Effector CD4-positive, alpha-beta T cell (primary cell): ENCODE results near the gene NYAP2. TPM values are rescaled to one million over a fixed set of nuclear protein-coding genes. Genes with fewer than 3 reads are reported as not detected.

ENCODE experiments used
- DNase-seq: peaks from one replicate; pipeline ENCODE4 v3.0.0-alpha.2; 2020
- total RNA-seq: gene quantifications from one replicate; lab custom pipeline; 2026; lab: John Stamatoyannopoulos, UW

The NYAP2 gene
- total RNA-seq, result not detected

DNA sequence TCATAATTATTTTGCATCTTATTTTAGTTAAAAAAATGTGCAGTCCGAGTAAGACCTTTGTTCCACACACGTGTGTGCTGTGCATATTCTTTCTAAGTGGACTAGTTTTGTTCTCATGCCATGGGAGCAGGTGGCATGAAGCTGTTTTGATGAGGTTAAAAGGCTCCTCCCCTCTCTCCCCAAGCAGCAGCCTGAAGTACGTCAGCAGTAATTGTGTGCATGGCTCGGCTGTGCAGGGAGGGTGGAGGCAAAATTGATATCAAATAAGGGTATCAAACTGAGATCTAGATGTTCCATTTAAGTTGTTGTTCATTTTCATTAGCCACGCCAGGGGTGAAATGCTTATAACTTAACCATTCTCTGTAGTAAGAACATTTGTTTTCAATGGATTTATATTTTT lies at the start of gene NYAP2:
NYAP2 (plus strand) TSS at position 207 of the 400 bp plus-strand sequence. CDS start 9,171 bp downstream, outside the sequence.
- DNase-seq, result no peak

DNA sequence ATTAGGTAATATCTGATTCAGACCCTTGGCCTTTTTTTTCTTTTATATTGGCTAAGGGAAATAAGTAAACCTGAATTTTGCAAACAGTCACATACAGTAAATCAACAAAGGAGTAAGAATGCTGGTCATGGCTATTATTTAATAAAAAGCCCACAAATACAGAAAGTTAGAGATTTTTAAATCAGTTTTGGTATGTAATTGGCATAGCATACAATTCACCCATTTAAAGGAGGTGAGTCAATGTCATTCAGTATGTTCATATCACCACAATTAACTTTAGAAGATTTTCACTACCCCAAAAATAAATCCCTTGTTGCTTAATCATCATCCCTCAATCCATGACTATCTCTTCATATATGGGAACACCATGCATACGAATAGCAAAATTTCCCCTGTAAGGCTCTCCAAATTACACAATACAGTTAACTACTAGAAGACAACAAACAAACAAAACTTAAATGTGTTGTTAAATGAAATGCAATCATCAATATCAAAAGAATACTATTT lies 45.9 kb upstream of the NYAP2 start:
- DNase-seq, result no peak

- no peak for DNase-seq
Observed at GRCh38 chr2:225354281-225354774, 45.2 kb upstream of the NYAP2 start.

GRCh38 chr2:225355788-225356187 lies 43.7 kb upstream of the NYAP2 start:
- no peak for DNase-seq

GRCh38 chr2:225366731-225367130 lies 32.8 kb upstream of the NYAP2 start:
- no peak for DNase-seq

- DNase-seq, result no peak
Observed at GRCh38 chr2:225367482-225367881, 32.0 kb upstream of the NYAP2 start.

DNA sequence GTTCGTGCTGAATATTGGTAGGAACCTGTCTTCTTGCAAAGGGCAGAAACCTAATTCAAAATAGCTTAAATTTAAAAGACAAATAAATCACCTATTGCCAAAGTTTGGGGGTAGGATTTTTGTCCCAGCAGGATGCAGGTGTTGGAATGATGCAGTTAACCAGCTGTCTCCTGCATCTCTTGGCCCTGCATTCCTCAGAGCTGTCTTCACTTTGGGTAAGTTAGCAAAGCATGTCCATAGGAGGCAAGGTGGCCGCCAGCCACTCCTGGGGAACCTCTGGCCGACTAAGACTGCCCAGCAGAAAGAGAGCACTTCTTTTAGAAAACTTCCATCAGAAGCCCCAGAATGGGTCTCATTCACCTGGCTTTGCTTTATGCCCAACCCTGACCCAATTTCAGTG lies 20.5 kb upstream of the NYAP2 start:
- DNase-seq, result no peak

GRCh38 chr2:225379856-225380255 lies 19.7 kb upstream of the NYAP2 start:
- DNase-seq, result no peak

GRCh38 chr2:225381609-225382008 lies 17.9 kb upstream of the NYAP2 start:
- DNase-seq, result no peak

DNA sequence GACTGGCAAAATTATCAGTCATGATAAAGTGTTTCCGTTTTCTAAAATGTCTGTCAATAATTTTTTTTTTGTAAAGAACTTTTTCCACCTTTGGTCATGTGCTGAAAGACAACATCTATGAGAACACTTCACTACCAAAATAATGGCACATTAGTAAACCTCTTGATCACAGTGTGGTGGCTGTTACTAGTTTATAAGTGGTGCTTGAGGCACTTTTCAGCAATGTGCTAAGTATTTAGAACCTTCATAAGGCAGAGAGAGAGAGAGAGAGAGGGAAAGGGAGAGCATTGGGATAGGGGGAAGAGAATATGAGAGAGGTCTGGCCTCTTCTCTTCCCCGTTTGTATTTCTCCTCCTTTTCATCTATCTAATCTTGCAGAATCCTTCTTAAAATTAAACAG lies 1.1 kb upstream of the NYAP2 start:
- no peak for DNase-seq

DNA sequence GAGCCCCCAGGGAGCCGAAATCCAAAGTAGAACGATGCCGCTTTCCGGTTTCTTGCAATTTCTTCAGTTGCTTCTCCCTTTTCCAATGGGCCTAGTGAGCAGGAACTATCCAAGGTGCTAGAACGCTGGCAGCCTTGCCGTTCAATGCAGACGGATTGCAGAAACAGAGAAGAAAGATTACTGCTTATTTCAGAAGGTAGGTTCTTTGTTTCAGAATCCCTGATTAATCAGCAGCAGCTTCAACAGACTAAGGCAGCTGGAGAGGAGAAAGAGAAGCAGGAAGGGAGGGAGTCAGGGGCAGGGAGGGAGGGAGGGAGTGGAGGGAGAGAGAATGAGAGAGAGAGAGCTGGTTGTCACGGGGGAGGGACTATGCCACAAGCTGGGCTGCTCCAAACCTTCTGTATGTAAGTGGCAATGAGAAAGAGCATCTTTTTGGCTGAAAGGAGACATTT lies 576 bp downstream of the NYAP2 start:
- DNase-seq, result no peak

DNA sequence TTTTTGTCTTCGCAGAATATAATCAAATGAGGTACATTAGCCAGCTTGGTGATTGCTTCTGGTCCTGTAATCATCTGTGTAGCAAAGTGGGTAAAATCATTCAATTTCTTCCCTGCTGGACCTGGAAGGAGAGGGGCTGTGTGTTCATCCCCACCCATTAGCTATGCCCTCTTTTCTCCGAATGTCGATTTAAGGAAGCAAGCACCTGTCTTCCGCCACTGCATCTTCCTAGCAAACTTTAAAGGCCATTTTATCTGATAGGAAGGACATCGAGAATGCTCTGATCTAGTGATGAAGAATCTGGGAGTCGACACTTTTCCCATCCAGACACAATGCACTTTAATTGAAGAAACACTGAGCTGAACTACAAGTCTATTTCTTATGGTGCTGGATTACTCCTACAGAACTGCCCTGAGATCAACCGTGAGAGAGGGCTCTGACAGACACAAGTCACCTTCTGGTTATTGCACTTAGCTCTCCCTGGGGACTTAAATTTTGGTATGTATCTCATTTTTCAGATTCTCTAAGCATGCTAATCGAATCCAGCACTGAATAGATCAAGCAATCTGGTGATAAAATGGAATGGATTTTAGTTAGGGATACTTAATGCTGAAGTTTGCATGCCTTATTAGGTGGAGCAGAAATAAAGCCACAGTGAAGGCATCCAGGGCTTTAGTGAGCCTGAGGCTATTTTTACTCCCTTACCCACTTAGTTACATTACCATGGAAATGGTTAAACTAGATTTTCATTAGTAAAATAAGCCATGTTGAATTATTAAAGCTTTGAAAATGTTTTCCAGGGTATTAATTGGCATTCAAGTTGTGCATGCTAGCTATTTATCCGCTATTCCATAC lies 1.3 kb downstream of the NYAP2 start:
- no peak for DNase-seq

GRCh38 chr2:225402210-225402776 lies 2.8 kb downstream of the NYAP2 start:
- DNase-seq, result no peak

GRCh38 chr2:225411452-225411851 lies 11.9 kb downstream of the NYAP2 start:
- DNase-seq, result no peak

DNA sequence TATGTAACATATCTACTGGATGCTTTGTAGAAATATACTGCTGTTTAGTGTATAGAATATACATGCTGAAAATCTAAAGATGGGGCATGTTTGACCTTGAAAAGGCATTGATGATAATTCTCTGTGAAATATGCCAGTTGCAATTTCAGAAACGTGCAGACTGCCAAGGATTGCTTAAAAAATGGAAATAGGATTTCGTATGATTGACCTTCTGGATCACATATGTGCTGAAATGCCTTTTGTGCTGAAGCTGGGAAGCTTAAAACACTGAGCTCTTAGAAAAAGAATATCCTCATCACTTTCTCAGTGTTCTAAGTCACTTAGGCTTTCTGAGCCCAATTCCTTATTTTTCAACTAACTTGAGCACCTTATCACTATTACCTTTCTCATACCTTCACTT lies 14.3 kb downstream of the NYAP2 start:
- no peak for DNase-seq

DNA sequence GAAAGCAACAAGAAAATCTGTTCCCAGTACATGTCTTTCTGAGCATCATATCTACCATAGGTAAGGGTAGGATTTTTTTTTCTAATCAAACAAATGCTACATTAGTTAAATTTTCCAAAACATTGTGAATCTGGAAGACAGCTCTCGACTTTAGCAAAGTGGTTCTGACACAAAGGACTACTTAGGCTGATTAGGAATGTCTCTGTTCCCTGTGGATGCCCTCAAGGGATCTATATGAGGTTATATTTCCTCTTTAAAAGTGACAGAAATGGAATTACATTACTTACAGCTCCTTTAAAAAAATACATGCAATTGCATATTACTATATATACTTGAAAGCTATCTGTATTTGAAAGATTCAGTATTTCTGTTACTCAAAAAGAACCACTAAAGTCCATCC lies 15.4 kb downstream of the NYAP2 start:
- DNase-seq, result no peak

DNA sequence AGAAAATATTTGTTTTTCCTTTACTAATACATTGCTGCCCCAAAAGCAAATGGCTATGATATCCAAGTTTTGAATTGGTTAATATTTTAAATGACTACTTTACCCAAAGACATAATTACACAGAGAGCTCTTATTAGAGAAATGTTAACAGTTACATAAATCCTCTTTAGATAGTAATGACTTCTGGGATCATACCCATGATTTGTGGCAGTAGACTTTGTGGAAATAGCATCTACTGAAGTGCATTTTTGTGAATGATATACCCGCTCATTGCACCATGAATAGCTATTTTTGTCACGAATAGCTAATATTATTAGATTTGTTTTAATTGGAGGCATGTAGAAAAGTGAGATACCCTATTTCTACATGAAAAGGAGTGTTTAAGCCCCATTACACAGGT lies 15.8 kb downstream of the NYAP2 start:
- DNase-seq, result no peak

DNA sequence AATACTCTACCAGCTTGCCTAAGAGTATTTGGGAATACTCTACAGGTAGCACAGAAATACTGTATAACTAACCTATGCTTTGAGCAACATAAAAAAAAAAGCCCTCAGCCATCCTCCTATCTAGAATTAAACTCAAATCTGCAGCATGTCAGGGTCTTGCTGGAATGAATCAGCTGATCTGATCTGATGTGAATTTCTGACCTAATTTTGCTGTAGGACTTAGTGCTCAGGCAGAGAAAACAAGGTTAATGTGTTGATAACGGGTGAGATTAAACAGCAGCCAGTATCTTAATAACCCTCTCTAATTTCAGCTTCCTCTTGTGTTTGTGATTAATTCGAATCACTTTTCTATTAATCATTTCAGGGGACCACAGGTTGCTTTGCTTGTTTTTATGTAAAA lies 16.3 kb downstream of the NYAP2 start:
- DNase-seq, result no peak

GRCh38 chr2:225416616-225417367 lies 17.3 kb downstream of the NYAP2 start:
- DNase-seq, result no peak

DNA sequence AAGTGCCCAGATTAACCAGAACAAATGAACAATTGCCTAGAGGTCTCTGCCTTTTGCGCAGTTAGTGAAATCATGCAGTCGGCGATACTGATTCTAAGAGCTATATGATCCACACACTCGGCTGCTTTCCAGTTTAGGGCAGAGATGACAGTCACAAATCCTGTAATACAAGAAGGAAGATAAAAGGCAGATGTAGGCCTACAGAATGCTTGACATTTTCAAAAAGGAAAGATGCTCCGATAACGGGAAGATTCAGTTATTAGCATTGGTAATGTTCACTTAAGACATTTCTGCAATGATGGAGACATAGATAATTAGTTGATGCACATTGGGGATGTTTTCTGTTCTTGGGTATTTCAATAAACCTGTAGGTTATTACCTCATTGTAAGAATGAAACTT lies 19.5 kb downstream of the NYAP2 start:
- DNase-seq, result no peak

DNA sequence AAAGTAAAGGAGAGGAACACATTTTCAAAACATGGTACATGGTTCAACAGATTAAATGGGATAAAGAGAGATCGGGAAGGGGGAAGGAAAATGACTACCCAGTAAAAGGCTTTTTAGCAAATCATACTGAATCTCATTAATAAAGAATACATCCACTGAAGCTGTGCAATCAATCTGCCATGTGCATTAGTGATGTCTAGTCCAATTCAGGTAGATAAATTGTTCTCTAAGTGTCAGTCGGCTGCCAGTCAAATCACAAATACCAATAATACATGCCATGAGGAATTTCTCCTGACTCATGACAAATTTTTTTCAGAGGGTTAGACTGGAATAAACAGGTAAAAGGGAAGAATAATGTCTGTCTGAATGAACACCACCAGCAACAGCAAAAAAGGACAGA lies 22.6 kb downstream of the NYAP2 start:
- no peak for DNase-seq

DNA sequence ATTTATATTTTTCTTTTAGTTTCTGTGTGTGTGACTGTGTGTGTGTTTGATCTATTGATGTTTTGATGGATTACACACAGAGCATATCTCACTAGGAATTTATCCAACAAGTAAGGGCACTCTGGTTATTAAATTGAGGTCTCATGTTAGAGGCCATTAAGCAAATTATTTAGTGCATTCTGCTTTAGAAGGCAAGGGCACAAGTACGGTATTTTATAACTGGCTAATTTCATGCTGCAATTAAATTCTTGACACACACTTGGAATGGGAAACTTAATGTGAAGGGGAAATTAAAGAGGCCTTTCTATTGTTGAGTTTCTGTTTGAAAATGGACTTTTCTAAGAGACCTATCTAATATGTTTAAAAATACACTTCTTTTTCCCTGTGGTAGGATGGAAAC lies 25.8 kb downstream of the NYAP2 start:
- DNase-seq, result no peak

DNA sequence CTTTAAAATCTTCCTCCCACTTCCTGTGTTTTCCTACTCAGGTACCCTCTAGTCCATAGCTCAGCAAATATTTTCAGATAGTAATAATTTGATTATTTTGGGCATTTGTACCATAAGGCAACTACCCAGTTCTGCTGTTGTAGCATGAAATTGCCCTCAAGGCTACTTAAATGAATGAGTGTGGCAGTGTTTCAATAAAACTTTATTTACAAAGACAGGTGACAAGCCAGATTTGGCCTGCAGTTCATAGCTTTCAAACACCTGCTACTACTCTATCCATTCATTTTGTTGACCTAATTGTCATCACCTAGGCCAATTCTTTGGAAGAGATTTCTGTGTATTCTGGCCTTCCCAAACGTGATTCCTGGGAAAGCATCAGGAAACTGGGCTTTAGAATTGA lies 28.9 kb downstream of the NYAP2 start:
- no peak for DNase-seq
